HG02973 (cell line): ENCODE results near the gene C1orf226.

ENCODE experiments used
- ATAC-seq: cut with Tn5 transposase; IDR thresholded peaks from one replicate; pipeline ENCODE4 v1.9.1; 2021; ENCODE audit warnings: moderate library complexity; ENCODE audit not compliant: unreplicated experiment

The C1orf226 gene

GRCh38 chr1:162384116-162384515 lies 2.6 kb downstream of the C1orf226 start:
- no peak for ATAC-seq

- no peak for ATAC-seq
These were observed 3.2 kb downstream of the C1orf226 start for GRCh38 chr1:162384601-162385279.

GRCh38 chr1:162385280-162385623 lies 3.7 kb downstream of the C1orf226 start:
- no peak for ATAC-seq

GRCh38 chr1:162385702-162386101 lies 4.2 kb downstream of the C1orf226 start:
- no peak for ATAC-seq

- ATAC-seq, result no peak
These were observed 5.0 kb downstream of the C1orf226 start for GRCh38 chr1:162386292-162387225.

GRCh38 chr1:162387226-162388082 lies 5.9 kb downstream of the C1orf226 start:
- no peak for ATAC-seq

GRCh38 chr1:162388083-162388594 lies 6.6 kb downstream of the C1orf226 start:
- no peak for ATAC-seq

- ATAC-seq, result no peak
These were observed 7.1 kb downstream of the C1orf226 start for GRCh38 chr1:162388615-162389014.

- ATAC-seq, result no peak
These were observed 7.7 kb downstream of the C1orf226 start for GRCh38 chr1:162389021-162389818.

- no peak for ATAC-seq
These were observed 8.4 kb downstream of the C1orf226 start for GRCh38 chr1:162389971-162390370.

- ATAC-seq, result no peak
These were observed 9.1 kb downstream of the C1orf226 start for GRCh38 chr1:162390396-162391185.

- ATAC-seq, result no peak
These were observed 10.4 kb downstream of the C1orf226 start for GRCh38 chr1:162391790-162392563.

- no peak for ATAC-seq
These were observed 14.8 kb downstream of the C1orf226 start for GRCh38 chr1:162396201-162396906.

GRCh38 chr1:162397039-162397448 lies 15.5 kb downstream of the C1orf226 start:
- no peak for ATAC-seq

- no peak for ATAC-seq
These were observed 16.5 kb downstream of the C1orf226 start for GRCh38 chr1:162397943-162398560.

GRCh38 chr1:162398999-162399580 lies 17.6 kb downstream of the C1orf226 start:
- ATAC-seq, result no peak

- ATAC-seq, result no peak
These were observed 19.3 kb downstream of the C1orf226 start for GRCh38 chr1:162400790-162401355.
